ENCODE results near the gene FGF1.

DNA sequence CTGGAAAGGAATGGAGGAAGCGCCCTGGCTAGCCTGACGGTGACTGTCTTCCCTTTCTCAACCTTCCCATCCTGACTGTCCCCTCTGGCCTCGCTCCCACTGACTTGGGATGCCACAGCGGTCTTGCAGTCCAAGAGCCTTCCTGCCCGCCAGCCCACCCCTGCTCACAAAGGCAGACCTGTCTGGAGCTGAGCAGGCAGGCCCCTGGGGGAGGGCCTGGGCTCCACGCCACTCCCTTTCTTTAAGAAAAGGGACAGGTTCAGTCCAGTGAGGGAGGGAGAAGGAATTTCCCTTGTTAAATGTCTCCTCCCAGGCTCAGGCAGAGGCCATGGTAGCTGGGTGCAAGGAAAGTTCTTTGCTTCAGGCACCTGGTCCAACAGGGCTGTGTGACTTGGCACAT lies 18.1 kb downstream of the FGF1 start:
- no peak for TF ChIP-seq POLR2A (IDR thresholded peaks at IDR 0.05; ENCODE audit: low read length)
- no peak for TF ChIP-seq GATA1 (IDR thresholded peaks at IDR 0.05; ENCODE audit: low read depth, low read length)

All from erythroblast (primary cell).